Forelimb muscle (tissue), 1 donor: ENCODE data around the gene GABRD. TPM values are rescaled to one million over a fixed set of nuclear protein-coding genes. Genes with fewer than 3 reads are reported as not detected.

Experiments
- DNase-seq: peaks from one replicate; pipeline ENCODE4 v3.0.0-alpha.2; 2013; ENCODE audit warnings: low read depth
- polyA plus RNA-seq: library from polyadenylated mRNA; unstranded; fragments of 120-200 nt; gene quantifications from one replicate; pipeline ENCODE4 v1.2.1, GENCODE V29; 2013; ENCODE audit not compliant: insufficient read length

Gene GABRD
- polyA plus RNA-seq, 1 donor: 1.0 TPM

- DNase-seq: no peak
Observed at GRCh38 chr1:2076826-2077225, 57.7 kb downstream of the GABRD start.

GRCh38 chr1:2078170-2078569 is 59.0 kb downstream of the GABRD start:
- DNase-seq: no peak

GRCh38 chr1:2079396-2080085 is 60.4 kb downstream of the GABRD start:
- no peak for DNase-seq

GRCh38 chr1:2080140-2080539 is 61.0 kb downstream of the GABRD start:
- DNase-seq: no peak

Other genes with a start within 250 kb of the GABRD start
- 29.7 TPM for gene NADK, start 240.9 kb upstream of the GABRD start, polyA plus RNA-seq
- 157 TPM for gene GNB1, start 128.3 kb upstream of the GABRD start, polyA plus RNA-seq
- gene CALML6, start 104.1 kb upstream of the GABRD start, polyA plus RNA-seq: 281 TPM
- 91.6 TPM for gene TMEM52, start 100.1 kb upstream of the GABRD start, polyA plus RNA-seq
- gene CFAP74, start 15.6 kb upstream of the GABRD start, polyA plus RNA-seq: 0.24 TPM
- gene PRKCZ, start 31.1 kb downstream of the GABRD start, polyA plus RNA-seq: 7.6 TPM
- gene FAAP20, start 175.4 kb downstream of the GABRD start, polyA plus RNA-seq: 42.0 TPM
- 53.8 TPM for gene SKI, start 209.0 kb downstream of the GABRD start, polyA plus RNA-seq